Endodermal cell (in vitro differentiated cells): ENCODE data around the gene HIRA. TPM values are rescaled to one million over a fixed set of nuclear protein-coding genes. Genes with fewer than 3 reads are reported as not detected.

Source experiments
- DNase-seq: peaks from one replicate; pipeline ENCODE4 v3.0.0-alpha.2; 2017
- H3K27ac ChIP-seq: 2 replicates; pipeline ENCODE4 v1.5.1; 2013; ENCODE audit warnings: mild to moderate bottlenecking, low read depth, low read length, moderate library complexity
- H3K27me3 ChIP-seq: 2 replicates; pipeline ENCODE4 v1.6.1; 2013; ENCODE audit warnings: mild to moderate bottlenecking, low read length, moderate library complexity; ENCODE audit not compliant: insufficient read depth, control insufficient read depth, poor library complexity, severe bottlenecking
- H3K36me3 ChIP-seq: 2 replicates; pipeline ENCODE4 v1.7.0; 2013; ENCODE audit warnings: mild to moderate bottlenecking, low read length, moderate library complexity; ENCODE audit not compliant: control insufficient read depth, insufficient read depth
- H3K4me1 ChIP-seq: one replicate; pipeline ENCODE4 v1.7.0; 2013; ENCODE audit warnings: low read length; ENCODE audit not compliant: control insufficient read depth, insufficient read depth
- H3K4me3 ChIP-seq: 2 replicates; pipeline ENCODE4 v1.5.1; 2013; ENCODE audit warnings: mild to moderate bottlenecking, low read length, moderate library complexity
- H3K9ac ChIP-seq: 2 replicates; pipeline ENCODE4 v1.6.1; 2013; ENCODE audit warnings: mild to moderate bottlenecking, low read length, moderate library complexity; ENCODE audit not compliant: poor library complexity, severe bottlenecking; ENCODE audit errors: extremely low read depth
- H3K9me3 ChIP-seq: 2 replicates; pipeline ENCODE4 v1.6.1; 2013; ENCODE audit warnings: mild to moderate bottlenecking, low read length, moderate library complexity; ENCODE audit not compliant: control insufficient read depth
- H3K27ac Mint-ChIP-seq: 2 replicates; pipeline ENCODE4 v1.8.0; 2020; ENCODE audit warnings: mixed read lengths
- H3K27me3 Mint-ChIP-seq: 2 replicates; pipeline ENCODE4 v1.8.0; 2021; ENCODE audit warnings: mild to moderate bottlenecking, mixed read lengths; ENCODE audit not compliant: insufficient read depth
- H3K36me3 Mint-ChIP-seq: 2 replicates; pipeline ENCODE4 v1.8.0; 2020; ENCODE audit warnings: low read depth, mixed read lengths
- H3K4me1 Mint-ChIP-seq: 2 replicates; pipeline ENCODE4 v1.8.0; 2020; ENCODE audit warnings: mixed read lengths
- H3K4me3 Mint-ChIP-seq: 2 replicates; pipeline ENCODE4 v1.8.0; 2020; ENCODE audit warnings: mild to moderate bottlenecking, moderate library complexity, mixed read lengths
- H3K9me3 Mint-ChIP-seq: 2 replicates; pipeline ENCODE4 v1.8.0; 2020; ENCODE audit warnings: mild to moderate bottlenecking, mixed read lengths
- CTCF ChIP-seq: fragments of 200-600 bp; sonication (generic); conservative IDR thresholded peaks from 2 replicates; pipeline ENCODE4 v1.5.0; 2021; ENCODE audit warnings: antibody characterized with exemption, mild to moderate bottlenecking
- WGBS, 2 experiments: methylation state at CpG; one replicate each; pipeline versions ENCODE4 v1.1.5 to v1.1.7; 2013; ENCODE audit warnings: missing lambda C conversion rate in 2 of 2, mixed read lengths in 1 of 2; ENCODE audit not compliant: insufficient coverage in 1 of 2, insufficient read length in 1 of 2; 5-methylcytosine and 5-hydroxymethylcytosine counted together
- total RNA-seq, 2 donors: library from RNA; stranded (reverse); fragmentation: NEBNext Ultra II Directional in 1 of 2; extraction: Animal tissue kit (Norgen Biotek cat#: 25700) in 1 of 2; gene quantifications; 2 replicates in 1 of 2; 3 replicates in 1 of 2; pipeline ENCODE4 v1.2.1, GENCODE V29; 2021

The HIRA gene
- total RNA-seq, 2 donors from 2014 or later, result 44.8 to 46.6 TPM

GRCh38 chr22:19455585-19456370, 24.2 kb upstream of the HIRA start:
- Histone ChIP-seq H3K9me3 (no peaks in the 10 kb centered on the region), H3K4me3 (no peak overlapping the region), H3K36me3 (peaks cover 92% of the 10 kb centered on the region), H3K27me3 (no peaks in the 10 kb centered on the region), H3K27ac (no peak overlapping the region), H3K9ac (no peak overlapping the region), H3K4me1 (no peaks in the 10 kb centered on the region)
- no peak for TF ChIP-seq CTCF
- Mint-ChIP-seq H3K27ac (no peak overlapping the region), H3K9me3 (no peaks in the 10 kb centered on the region), H3K4me3 (no peak overlapping the region), H3K4me1 (no peaks in the 10 kb centered on the region), H3K36me3 (peaks cover 83% of the 10 kb centered on the region), H3K27me3 (no peaks in the 10 kb centered on the region)
- 78 to 87% methylated on average over 2 to 4 of the region's 4 CpGs for WGBS, 2 experiments
- no peak for DNase-seq

GRCh38 chr22:19455033-19455432, 23.5 kb upstream of the HIRA start:
- no peak for TF ChIP-seq CTCF
- H3K36me3 Mint-ChIP-seq, result peaks cover 84% of the 10 kb centered on the region

GRCh38 chr22:19454156-19454555, 22.6 kb upstream of the HIRA start:
- Histone ChIP-seq H3K27me3 (no peaks in the 10 kb centered on the region), H3K9ac (no peak overlapping the region), H3K9me3 (no peaks in the 10 kb centered on the region), H3K27ac (no peak overlapping the region), H3K4me3 (no peak overlapping the region), H3K36me3 (peaks cover 94% of the 10 kb centered on the region), H3K4me1 (no peaks in the 10 kb centered on the region)
- Mint-ChIP-seq H3K36me3 (peaks cover 77% of the 10 kb centered on the region), H3K4me3 (no peak overlapping the region), H3K9me3 (no peaks in the 10 kb centered on the region), H3K27ac (no peak overlapping the region), H3K4me1 (no peaks in the 10 kb centered on the region), H3K27me3 (no peaks in the 10 kb centered on the region)
- no peak for TF ChIP-seq CTCF
- no peak for DNase-seq
- WGBS, 2 experiments, result 91 to 93% methylated on average over 3 to 6 of the region's 6 CpGs

More at GRCh38 chr22:19455033-19455432, 23.5 kb upstream of the HIRA start:
- Histone ChIP-seq H3K27me3 (no peaks in the 10 kb centered on the region), H3K4me3 (no peak overlapping the region), H3K4me1 (no peaks in the 10 kb centered on the region), H3K27ac (no peak overlapping the region), H3K9me3 (no peaks in the 10 kb centered on the region), H3K36me3 (peaks cover 92% of the 10 kb centered on the region), H3K9ac (no peak overlapping the region)
- Mint-ChIP-seq H3K27ac (no peak overlapping the region), H3K9me3 (no peaks in the 10 kb centered on the region), H3K4me1 (no peaks in the 10 kb centered on the region), H3K4me3 (no peak overlapping the region), H3K27me3 (no peaks in the 10 kb centered on the region)
- WGBS, 2 experiments, result 90 to 100% methylated on average over 2 of the region's 2 CpGs
- DNase-seq, result no peak
